ENCODE data around the gene CD2BP2. TPM values are rescaled to one million over a fixed set of nuclear protein-coding genes. Genes with fewer than 3 reads are reported as not detected.
"Not testable (repeated sequence)": the region's sequence is repeated elsewhere in the genome, so short reads cannot be mapped to it uniquely, and the experiment has no call there.

Gene CD2BP2
- 42.7 and 53.6 TPM in 2 replicates for total RNA-seq (2014; rRNA removed; shearing (Covaris generic))

DNA sequence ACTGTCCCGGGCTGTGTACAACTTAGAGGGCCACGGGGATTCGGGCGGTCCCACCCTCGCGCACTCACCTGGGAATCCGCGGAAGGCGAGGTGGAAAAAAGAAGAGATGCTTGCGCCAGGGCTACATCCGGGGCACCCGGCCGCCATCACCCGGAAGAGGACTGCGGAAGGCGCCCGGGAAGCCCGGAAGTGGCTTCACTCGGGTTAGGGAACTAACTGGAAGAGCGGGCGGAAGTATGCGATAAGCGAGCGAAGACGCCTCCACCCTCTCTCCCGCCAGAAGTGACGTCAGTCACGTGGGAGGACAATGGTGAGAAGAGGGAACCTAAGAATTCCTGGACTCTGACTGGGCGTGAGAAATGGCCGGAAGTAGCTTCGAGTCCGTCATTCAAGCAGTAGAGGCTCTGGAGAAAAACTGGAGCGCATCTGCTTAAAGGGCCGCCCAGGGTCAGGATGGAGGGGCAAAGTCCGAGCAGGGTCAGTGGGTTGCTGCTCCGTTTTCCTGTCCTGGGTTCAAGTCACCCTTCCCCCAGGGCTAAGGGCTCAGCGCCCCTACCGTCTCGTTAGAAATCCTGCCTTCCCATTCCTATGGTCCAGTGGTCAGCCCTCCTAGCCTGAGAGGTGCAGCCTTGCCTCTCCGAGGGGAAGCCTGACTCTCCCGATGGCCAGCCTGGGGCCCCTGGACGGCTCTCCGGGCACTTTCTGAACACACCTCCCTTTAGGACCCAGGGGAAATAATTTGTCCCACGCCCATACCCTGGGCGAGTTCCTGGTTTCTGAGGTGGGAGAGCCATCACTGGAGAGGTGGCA, at the start of gene CD2BP2:
Gene CD2BP2, minus strand, starts transcription at position 165 of the 810 bp plus-strand sequence. CDS start 627 bp downstream, outside the sequence.
- peak; percentile 99 for DNase-seq (ENCODE audit: low spot score)

DNA sequence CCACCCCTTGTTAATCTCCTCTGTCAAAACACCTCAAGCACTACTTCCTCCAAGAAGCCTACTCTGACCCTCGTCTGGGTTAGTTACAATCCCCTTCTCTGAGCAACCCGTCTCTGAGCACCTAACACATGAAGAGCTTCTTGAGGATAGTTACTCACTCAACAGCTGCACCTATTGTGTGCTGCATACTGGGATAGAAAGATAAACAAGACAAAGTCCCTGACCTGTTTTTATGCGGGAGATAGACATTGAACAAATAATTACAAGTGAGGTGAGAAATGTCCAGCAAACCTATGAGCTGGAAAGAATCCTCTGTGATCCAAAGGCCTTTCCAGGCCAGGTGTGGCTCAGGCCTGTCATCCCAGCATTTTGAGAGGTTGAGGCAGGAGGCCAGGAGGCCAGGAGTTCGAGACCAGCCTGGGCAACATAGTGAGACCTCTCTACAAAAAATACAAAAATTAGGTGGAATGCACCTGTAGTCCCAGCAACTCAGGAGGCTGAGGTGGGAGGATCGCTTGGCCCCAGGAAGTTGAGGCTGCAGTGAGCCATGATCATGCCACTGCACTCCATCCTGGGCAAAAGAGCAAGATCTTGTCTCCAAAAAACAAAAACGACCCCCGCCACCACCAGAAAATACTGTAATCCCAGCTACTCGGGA, 46.8 kb upstream of the CD2BP2 start:
- DNase-seq (ENCODE audit: low spot score), result no peak

DNA sequence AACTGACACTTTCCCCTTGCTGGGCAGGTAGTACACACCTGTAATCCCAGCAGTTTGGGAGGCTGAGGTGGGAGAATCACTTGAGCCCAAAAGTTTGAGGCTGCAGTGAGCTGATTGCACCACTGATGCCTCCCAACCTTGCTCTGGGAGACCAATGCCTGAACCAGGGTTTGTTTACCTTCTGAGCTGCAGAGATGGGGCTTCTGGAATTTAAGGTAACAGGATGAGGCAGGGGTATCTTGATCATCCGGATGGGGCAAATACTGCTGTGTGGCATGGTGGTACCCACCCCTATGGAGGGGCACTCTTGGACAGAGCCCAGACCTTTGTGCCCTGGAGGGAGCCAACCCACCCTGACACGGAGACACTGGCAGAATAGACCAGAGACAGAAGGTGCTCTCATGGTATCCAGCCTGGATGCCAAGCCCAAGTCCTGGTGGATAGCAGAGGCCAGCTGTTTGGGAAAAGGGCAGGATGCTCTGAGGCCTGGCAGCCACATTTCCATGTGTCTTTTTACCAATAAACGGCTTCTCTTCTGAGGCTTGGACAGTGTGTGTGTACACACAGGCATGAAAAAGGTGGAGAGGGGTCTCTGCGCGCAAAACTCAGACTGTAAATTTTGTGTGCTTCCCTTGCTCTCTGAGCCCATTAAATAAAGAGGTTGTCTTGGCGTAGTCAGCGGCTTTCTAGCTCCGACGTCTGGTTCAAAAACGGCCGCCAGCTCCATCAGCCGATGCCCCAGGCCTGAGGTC, 44.5 kb upstream of the CD2BP2 start:
- no peak for DNase-seq (ENCODE audit: low spot score)

DNA sequence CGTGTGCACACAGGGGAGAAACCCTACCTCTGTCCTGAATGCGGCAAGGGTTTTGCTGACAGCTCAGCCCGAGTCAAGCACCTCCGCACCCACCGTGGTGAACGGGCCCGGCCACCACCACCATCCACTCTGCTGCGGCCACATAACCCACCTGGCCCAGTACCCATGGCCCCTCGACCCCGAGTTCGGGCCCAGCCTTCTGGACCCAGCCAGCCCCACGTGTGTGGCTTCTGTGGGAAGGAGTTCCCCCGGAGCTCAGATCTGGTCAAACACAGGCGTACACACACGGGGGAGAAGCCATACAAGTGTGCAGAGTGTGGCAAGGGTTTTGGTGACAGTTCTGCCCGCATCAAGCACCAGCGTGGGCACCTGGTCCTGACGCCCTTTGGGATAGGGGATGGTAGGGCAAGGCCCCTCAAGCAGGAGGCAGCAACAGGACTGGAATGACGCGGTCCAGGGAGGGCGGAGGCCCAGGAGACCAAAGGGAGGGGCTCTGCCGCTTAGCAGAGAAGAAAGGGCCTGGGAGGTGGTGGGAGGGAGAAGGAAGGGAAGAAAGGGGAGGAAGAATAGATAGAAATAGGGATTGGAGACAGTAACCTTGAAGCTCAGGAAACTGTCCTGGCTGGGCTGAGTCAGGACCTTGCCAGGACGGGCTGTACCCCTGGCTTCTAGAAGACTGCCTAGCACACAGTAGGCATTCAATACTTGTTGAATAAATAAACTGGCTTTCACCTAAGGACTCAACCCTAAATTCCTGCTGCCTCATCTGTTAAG, 43.7 kb upstream of the CD2BP2 start:
- DNase-seq (ENCODE audit: low spot score), result no peak

DNA sequence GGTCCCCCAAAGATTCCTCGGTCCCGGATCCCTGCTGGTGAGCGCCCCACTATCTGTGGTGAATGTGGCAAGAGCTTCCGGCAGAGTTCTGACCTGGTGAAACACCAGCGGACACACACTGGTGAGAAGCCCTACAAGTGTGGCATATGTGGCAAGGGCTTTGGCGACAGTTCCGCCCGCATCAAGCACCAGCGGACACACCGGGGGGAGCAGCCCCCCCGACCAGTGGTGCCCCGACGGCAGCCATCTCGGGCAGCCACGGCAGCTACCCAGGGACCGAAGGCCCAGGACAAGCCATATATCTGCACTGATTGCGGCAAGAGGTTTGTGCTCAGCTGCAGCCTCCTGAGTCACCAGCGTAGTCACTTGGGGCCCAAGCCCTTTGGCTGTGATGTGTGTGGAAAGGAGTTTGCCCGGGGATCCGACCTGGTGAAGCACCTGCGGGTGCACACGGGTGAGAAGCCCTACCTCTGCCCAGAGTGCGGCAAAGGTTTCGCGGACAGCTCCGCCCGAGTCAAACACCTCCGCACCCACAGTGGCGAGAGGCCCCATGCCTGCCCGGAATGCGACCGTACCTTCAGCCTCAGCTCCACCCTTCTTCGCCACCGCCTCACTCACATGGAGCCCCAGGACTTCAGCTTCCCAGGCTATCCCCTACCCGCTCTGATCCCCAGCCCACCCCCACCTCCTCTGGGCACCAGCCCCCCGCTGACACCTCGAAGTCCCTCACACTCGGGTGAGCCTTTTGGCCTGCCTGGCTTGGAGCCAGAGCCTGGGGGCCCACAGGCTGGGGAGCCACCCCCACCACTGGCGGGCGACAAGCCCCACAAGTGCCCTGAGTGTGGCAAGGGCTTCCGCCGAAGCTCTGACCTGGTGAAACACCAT, 42.9 kb upstream of the CD2BP2 start:
- no peak for DNase-seq (ENCODE audit: low spot score)

DNA sequence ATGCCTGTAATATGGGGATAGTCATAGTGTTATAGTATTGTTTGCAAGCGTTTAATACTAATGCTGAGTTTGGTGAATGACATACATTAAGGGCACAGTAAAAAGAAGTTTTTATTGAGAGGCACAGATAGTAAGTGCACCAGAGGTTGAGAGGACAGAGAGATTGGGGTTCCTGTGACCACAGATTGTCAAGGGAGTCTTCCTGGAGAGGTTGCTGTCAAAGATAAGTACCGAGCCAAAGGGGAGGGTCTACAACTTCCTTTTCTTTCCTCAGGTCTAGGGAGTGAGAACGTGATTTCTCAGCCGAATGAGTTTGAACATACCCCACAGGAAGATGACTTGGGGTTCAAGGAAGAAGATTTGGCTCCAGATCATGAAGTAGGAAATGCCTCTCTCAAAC, 41.9 kb upstream of the CD2BP2 start:
- no peak for DNase-seq (ENCODE audit: low spot score)

DNA sequence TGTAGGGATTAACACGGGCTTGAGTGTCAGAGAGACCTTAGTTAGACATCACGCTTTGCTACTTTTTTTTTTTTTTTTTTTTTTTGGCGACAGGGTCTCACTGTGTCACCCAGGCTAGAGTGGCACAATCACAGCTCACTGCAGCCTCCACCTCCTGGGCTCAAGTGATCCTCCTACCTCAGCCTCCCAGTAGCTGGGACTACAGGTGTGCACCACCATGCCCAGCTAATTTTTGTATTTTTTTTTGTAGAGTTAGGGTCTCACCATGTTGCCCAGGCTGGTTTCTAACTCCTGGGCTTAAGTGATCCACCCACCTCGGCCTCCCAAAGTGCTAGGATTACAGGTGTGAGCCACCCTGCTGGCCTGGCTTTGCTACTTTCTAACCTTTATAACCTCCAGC, 41.5 kb upstream of the CD2BP2 start:
- not testable (repeated sequence) for DNase-seq (ENCODE audit: low spot score)

DNA sequence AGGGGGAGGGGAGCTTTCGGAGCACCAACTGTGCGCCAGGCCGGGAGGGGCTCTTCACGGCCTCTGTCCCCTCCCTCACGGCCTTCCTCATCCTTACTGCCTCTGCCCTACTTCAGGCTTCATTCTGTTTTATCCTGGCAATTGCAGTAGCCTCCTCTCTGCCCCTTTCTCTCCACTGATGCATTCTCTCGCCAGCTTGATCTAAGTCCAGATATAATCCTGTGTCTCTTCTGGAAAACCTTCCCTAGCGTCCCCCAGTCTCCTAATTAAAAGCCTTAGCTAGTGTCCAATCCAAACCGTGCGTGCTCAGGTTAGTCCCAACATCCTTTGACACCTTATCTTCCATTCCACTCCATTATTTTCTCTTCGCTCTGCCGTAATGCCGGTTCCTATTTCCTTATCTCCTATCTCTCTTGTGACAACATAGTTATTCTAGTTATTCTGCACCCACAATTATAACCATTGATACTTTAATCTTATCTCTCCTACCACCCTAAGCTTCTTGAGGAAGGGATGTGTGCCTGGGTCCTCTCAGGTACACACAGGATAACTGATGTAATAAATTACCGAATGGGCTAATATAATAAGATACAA, 41.0 kb upstream of the CD2BP2 start:
- no peak for DNase-seq (ENCODE audit: low spot score)

DNA sequence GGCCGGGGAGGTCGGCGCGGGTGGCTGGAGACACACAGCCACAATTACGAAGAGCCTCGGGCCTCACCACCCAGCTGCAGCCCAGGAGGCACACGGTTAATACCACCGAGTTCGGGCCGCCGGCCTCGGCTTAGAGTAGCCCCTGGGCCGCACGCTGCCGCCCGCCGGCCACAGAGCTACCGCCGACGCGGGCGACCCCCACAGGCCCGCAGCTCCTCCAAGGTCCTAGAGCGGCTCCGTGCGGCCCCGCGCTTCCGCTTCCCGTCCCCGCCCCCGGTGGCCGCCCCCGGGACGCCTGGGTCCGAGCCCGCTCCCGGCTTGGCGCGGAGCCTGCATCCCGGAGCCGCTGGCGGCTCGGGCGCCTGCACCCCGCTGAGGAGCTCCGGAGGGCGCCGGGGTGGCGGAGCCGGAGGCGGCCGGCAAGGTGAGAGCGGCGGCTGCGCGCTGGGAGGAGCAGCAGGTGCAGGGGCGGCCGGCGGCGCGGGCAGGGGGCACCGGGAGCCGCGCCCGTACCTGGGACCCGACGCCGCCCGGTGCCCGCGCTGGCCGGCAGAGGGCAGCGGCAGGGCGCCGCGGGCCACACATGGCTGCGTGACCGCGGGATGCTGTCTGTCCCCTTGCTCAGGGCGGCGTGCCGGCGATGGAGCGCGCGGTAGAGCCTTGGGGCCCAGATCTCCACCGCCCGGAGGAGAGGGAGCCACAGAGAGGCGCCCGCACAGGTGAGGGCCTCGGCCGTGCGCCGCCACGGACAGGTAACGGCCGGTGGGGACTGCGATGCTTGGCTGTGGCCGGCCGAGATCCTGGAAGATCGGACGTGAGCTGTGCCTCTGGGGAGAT, 40.3 kb upstream of the CD2BP2 start, which contains the start of gene ZNF48:
Gene ZNF48, plus strand, starts transcription at position 266 of the 837 bp plus-strand sequence. Its CDS starts 375 bp downstream, at position 641.
- DNase-seq (ENCODE audit: low spot score), result peak; percentile 39

DNA sequence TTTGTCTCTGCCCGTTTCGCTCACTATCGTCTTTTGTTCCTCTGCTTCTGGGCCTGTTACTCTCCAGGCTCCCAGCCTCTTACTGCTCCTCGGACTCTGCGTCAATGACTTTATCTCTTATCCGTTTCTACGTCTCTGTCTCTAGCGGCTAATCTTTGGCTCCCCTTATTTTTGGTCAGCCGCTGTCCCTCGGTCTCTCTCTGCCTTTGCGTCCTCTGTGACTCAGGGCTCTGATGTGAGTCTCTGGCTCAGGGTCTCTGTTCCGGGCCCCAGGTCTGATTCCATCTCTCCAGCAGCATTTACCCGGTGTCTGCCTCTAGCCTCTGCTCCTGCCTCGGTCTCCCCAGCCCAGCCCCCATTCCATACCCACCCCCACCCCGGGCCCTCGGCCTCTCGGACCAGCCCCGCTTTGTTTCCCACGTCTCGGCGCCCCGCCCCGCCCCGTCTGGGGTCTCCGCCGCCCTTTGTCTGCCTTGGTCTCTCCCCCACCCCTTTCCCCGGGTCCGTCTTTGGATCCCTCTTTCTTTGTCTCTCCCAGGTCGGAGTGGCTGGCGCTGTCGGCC, 39.6 kb upstream of the CD2BP2 start:
- no peak for DNase-seq (ENCODE audit: low spot score)

DNA sequence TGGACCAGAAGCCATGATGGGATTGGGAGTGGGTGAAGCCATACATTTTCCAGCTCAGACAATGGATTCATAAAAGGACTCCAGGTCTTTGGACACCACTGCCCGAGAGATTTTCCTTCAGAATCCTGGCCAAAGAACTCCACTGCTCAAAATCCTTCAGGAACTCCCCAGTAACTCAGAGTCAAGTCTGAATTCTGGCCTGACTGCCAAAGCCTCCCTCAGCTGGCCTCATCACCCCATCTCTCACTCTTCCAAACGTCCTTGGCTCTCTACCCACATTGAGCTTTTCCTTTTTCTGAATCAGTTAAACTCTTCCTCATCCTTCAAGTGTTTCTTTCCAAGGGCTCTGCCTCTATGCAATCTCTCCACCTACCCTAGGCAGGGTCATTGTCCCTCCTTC, 28.4 kb upstream of the CD2BP2 start:
- DNase-seq (ENCODE audit: low spot score), result no peak

DNA sequence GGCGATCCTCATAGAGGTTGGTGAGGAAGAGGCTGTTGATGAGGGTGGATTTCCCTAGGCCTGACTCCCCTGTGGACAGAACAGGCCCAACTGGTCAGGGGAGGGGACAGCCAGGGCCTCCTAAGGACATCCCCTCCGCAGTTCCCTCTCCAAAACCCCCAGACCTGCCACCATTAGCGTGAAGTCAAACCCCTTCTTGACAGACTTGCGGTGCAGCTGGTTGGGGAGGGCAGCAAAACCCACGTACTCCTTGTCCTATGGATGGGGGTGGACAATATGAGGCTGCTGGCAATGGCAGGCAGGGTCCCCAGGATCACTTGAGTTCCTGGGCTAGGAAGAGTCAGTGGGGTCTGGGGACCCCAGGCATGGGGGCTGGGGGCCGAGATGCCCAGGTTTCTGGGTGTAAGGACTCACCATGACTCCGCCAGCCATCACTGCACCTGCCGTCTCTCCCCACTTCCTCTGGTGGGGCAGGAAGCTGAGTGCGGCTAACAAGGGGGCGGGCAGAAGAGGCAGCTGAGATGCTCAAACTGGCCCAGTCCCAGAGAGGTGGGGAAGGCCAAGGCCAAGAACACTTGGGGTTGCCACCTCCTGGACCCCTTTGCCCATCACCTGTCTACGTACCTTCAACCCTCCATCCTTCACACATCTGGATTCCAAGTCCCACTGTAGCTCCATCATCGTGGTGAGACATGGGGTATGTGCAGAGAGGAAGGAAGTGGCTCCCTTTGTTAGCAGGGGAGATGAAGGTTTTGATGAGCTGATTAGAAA, 27.2 kb upstream of the CD2BP2 start, which contains the start of gene SEPTIN1:
Gene SEPTIN1, minus strand, starts transcription at position 451 of the 771 bp plus-strand sequence. Its CDS starts 19 bp downstream, at position 432.
- DNase-seq (ENCODE audit: low spot score), result no peak

DNA sequence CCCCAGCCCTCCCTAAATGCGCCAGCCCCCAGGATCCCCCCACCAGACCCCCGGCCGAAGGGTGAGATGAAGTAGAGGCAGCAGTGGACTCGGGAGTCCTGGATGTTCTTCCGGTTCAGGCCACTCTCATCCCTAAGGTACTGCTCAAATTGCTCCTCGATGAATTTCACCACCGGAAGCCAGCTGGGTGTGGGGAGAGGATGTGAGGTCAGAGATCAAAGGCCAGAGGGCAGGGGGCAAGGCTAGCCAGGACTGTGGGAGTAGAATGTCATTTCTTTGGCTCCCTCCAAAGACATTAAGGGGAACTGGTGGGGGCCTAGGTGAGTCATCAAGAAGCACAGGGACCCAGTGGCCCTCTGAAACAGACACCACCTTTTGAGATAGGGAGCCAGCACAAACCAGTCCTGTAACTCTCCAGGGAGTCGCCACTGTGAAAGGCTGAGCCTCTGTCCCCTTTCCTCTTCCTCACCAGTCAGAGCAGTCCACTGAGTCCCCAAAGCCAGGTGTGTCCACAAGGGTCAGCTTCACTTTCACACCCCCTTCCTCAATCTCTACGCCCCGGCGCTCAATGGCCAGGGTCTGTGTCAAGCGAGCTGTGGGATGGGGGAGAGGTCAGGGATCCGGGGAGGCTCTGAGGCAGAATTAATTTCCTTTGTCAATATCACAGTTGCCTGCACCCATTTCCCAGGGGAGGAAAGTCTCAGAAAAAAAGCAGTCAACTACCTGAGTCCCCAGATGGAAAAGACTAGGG, 26.4 kb upstream of the CD2BP2 start:
- no peak for DNase-seq (ENCODE audit: low spot score)

DNA sequence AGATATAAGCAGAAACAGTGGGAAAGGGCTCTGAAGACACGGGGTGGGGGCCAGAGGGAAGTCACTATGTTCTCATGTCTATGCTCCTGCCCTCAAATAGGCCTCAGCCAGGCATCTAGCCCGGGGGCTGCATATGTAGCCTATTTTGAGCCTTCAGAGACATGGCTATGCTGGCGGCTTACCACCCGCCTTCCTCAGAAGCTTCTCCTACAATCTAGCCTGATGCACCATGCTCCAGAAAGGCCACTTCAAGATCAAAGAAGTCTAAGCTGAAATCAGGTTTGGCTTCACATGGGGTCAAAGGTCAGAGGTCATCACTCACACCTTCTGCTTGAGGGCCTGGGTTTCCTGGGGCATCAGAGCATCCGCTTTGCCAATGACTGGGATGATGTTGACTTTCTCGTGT, 25.7 kb upstream of the CD2BP2 start:
- DNase-seq (ENCODE audit: low spot score), result no peak

DNA sequence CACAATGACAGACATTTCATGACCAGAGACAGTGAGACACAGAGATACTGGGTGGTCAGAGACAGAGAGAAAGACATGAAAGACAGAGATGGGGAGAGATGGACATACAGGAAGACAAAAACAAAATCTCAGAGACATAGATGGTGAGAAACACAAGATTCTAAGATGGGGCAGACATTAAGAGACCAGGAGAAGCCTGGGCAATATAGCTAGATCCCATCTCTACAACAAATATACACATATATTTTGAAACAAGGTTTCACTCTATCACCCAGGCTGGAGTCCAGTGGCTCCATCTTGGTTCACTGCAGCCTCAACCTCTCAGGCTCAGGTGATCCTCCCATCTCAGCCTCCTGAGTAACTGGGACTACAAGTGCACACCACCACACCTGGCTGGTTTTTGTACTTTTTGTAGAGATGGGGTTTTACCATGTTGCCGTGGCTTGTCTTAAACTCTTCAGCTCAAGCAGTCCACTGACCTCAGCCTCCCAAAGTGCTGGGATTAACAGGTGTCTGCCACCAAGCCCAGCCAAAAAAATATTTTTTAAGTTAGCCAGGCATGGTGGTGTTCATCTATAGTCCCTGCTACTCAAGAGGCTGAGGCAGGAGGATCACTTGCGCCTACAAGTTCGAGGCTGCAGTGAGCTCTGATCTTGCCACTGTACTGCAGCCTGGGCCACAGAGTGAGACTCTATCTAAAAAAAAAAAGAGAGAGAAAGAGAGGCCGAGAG, 25.1 kb upstream of the CD2BP2 start:
- DNase-seq (ENCODE audit: low spot score), result no peak

DNA sequence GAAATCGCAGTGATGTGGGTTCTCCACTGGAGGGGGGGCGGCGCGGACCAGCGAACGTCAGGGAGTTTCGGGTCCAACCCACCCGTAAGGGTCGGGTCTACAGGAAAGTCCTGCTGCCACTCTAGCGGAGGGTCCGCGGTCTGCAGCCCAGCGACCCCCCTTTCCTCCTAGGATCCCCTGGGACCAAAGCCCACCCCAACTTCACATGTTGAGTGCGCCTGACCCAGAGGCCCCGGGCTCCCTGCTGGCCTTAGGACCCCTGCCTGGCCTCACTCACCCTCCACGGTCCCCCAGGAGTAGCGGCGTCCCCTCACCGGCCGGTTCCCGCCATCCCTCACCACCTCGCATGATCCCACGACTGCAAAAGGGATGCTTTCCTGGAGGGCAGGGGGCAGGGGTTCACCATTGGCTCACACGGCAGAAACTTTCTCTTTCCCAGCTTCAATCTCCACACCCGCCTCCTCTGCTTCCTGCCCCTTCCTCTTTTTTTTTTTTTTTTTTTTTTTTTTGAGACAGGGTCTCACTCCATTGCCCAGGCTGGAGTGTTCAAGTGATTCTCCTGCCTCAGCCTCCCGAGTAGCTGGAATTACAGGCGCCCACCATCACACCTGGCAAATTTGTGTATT, 24.2 kb upstream of the CD2BP2 start:
- DNase-seq (ENCODE audit: low spot score), result no peak

All from H4 (cell line).